Measurements from ENCODE around the gene STYXL1.
"Not testable (repeated sequence)": the region's sequence is repeated elsewhere in the genome, so short reads cannot be mapped to it uniquely, and the experiment has no call there.

The STYXL1 gene

DNA sequence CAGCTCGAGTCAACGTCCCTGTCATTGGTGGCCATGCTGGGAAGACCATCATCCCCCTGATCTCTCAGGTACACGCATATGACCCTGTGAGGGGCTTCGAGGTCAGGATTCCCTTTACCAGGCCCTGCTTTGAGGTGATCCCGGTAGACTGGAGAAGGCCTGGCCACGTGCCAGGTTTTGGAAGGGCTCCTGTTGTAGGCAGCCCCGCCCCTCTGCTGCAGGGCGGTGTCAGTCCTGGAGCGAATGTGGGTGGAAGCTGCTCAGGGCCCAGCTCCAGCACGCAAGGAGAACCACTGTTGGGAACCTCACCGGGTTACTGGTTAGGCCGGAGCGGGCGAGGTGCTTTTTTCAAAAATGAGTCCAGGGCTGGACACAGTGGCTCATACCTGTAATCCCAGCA lies 15.7 kb upstream of the STYXL1 start:
- Histone ChIP-seq H3K4me3 (ENCODE audit: low read length) (no peak overlapping the region), H3K27me3 (ENCODE audit: control insufficient read depth, insufficient read depth, low read length) (no peaks in the 10 kb centered on the region), H3K36me3 (ENCODE audit: control insufficient read depth, low read depth, low read length) (peaks cover 81% of the 10 kb centered on the region), H3K9me3 (ENCODE audit: control insufficient read depth, low read depth, low read length) (no peaks in the 10 kb centered on the region), H3K4me1 (ENCODE audit: control insufficient read depth, low read depth, low read length) (no peaks in the 10 kb centered on the region), H3K27ac (ENCODE audit: low read length) (no peak overlapping the region), H3K9ac (ENCODE audit: low read length) (no peak overlapping the region)

DNA sequence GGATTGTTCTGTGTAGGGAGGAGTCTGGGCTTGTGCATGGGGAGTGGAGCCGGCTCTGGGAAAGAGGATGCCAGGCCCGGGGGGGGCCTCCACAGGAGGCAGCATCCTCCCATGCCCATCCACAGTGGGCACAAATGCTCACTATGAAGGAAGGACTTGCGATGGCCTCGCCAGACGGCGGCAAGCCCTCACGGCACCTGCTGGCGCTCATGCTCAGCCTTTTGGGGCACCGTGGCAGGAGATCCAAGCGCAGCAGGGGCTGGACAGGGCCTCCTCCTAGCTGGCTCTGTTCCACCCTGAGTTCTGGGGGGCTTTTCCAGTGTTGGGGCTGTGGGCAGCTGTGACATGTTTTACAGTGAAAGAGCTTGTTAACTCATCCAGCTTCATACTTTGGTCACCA lies 15.3 kb upstream of the STYXL1 start:
- Histone ChIP-seq H3K9me3 (ENCODE audit: control insufficient read depth, low read depth, low read length) (no peaks in the 10 kb centered on the region), H3K9ac (ENCODE audit: low read length) (no peak overlapping the region), H3K27me3 (ENCODE audit: control insufficient read depth, insufficient read depth, low read length) (no peaks in the 10 kb centered on the region), H3K4me1 (ENCODE audit: control insufficient read depth, low read depth, low read length) (no peaks in the 10 kb centered on the region), H3K4me3 (ENCODE audit: low read length) (no peak overlapping the region), H3K36me3 (ENCODE audit: control insufficient read depth, low read depth, low read length) (peaks cover 85% of the 10 kb centered on the region), H3K27ac (ENCODE audit: low read length) (no peak overlapping the region)

DNA sequence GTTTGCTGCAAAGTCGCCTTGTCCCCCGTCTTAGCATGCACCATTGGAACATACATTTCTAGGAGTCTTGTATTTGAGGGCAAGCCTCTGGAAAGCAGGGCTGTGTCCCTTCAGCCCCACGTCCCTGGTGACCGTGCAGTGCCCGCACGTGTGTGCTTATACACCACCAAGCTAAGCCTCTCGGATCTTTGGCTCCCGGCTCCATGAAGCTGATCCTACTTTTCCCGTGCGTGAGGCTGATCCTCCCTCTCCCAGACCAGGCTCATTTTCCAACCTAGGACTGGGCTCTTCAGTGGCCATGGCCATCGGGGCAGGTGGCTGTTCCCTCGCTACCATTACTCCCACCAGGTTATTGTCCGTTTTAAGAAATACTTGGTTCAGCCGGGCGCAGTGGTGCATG lies 14.5 kb upstream of the STYXL1 start:
- H3K4me3 ChIP-seq (ENCODE audit: low read length), result no peak overlapping the region
- no peaks in the 10 kb centered on the region for H3K4me1 ChIP-seq (ENCODE audit: control insufficient read depth, low read depth, low read length)
- no peak overlapping the region for H3K27ac ChIP-seq (ENCODE audit: low read length)
- peaks cover 93% of the 10 kb centered on the region for H3K36me3 ChIP-seq (ENCODE audit: control insufficient read depth, low read depth, low read length)
- H3K27me3 ChIP-seq (ENCODE audit: control insufficient read depth, insufficient read depth, low read length), result no peaks in the 10 kb centered on the region
- no peak overlapping the region for H3K9ac ChIP-seq (ENCODE audit: low read length)
- H3K9me3 ChIP-seq (ENCODE audit: control insufficient read depth, low read depth, low read length), result no peaks in the 10 kb centered on the region

DNA sequence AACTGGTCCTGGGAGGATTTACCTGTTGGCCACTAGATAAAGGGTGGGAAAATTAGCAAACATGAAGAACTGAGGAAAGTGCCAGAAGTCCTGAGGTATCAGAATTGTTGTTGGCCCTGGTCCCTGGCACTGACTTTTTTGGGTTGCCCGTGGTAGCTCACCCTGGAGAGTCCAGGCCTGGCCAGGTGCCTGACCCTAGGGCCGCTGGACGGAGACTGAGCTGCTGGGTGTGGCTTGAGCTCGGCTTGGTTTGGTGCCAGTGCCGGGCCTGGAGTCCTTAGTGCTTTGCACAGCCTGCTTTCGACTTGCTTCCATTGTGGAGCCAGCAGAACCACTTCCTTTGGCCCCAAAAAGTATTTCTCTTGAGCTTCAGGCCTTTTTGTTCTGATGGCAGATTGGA lies 13.0 kb upstream of the STYXL1 start:
- Histone ChIP-seq H3K36me3 (ENCODE audit: control insufficient read depth, low read depth, low read length) (peaks cover 97% of the 10 kb centered on the region), H3K4me3 (ENCODE audit: low read length) (no peak overlapping the region), H3K27me3 (ENCODE audit: control insufficient read depth, insufficient read depth, low read length) (no peaks in the 10 kb centered on the region), H3K9me3 (ENCODE audit: control insufficient read depth, low read depth, low read length) (no peaks in the 10 kb centered on the region), H3K4me1 (ENCODE audit: control insufficient read depth, low read depth, low read length) (no peaks in the 10 kb centered on the region), H3K9ac (ENCODE audit: low read length) (no peak overlapping the region), H3K27ac (ENCODE audit: low read length) (no peak overlapping the region)

DNA sequence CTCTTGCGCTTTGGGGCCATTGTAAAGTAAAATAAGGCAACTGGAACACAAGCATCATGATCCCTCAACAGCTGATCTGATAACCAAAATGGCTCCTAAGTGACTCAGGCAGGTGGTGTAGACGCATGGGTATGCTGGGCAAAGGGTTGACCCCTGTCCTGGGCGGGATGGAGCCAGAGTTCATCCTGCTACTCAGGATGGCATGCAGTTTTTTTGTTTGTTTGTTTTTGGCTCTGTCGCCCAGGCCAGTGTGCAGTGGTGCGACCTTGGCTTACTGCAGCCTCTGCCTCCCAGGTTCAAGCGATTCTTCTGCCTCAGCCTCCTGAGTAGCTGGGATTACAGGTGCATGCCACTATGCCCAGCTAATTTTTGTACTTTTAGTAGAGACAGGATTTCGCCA lies 10.9 kb upstream of the STYXL1 start:
- not testable (repeated sequence) for H3K4me1 ChIP-seq (ENCODE audit: control insufficient read depth, low read depth, low read length); H3K9me3 ChIP-seq (ENCODE audit: control insufficient read depth, low read depth, low read length); H3K4me3 ChIP-seq (ENCODE audit: low read length); H3K27ac ChIP-seq (ENCODE audit: low read length); H3K27me3 ChIP-seq (ENCODE audit: control insufficient read depth, insufficient read depth, low read length); H3K9ac ChIP-seq (ENCODE audit: low read length)
- peaks cover 82% of the 10 kb centered on the region for H3K36me3 ChIP-seq (ENCODE audit: control insufficient read depth, low read depth, low read length)

DNA sequence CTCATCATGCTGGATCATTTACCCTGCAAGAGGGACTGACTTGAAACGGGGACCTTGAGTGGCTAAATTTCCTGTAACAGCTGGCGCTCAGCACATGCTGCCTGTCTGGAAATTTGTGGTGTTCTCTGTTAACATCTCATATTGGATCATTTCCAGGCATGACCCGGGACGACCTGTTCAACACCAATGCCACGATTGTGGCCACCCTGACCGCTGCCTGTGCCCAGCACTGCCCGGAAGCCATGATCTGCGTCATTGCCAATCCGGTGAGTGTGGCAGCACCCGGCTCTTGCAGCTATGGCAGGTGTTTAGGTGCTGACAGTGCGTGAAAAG lies 10.0 kb upstream of the STYXL1 start:
- no peak overlapping the region for H3K27ac ChIP-seq (ENCODE audit: low read length)
- H3K36me3 ChIP-seq (ENCODE audit: control insufficient read depth, low read depth, low read length), result peaks cover 74% of the 10 kb centered on the region
- no peak overlapping the region for H3K4me3 ChIP-seq (ENCODE audit: low read length)
- H3K27me3 ChIP-seq (ENCODE audit: control insufficient read depth, insufficient read depth, low read length), result no peaks in the 10 kb centered on the region
- no peaks in the 10 kb centered on the region for H3K9me3 ChIP-seq (ENCODE audit: control insufficient read depth, low read depth, low read length)
- no peak overlapping the region for H3K9ac ChIP-seq (ENCODE audit: low read length)
- H3K4me1 ChIP-seq (ENCODE audit: control insufficient read depth, low read depth, low read length), result peaks cover 7% of the 10 kb centered on the region

DNA sequence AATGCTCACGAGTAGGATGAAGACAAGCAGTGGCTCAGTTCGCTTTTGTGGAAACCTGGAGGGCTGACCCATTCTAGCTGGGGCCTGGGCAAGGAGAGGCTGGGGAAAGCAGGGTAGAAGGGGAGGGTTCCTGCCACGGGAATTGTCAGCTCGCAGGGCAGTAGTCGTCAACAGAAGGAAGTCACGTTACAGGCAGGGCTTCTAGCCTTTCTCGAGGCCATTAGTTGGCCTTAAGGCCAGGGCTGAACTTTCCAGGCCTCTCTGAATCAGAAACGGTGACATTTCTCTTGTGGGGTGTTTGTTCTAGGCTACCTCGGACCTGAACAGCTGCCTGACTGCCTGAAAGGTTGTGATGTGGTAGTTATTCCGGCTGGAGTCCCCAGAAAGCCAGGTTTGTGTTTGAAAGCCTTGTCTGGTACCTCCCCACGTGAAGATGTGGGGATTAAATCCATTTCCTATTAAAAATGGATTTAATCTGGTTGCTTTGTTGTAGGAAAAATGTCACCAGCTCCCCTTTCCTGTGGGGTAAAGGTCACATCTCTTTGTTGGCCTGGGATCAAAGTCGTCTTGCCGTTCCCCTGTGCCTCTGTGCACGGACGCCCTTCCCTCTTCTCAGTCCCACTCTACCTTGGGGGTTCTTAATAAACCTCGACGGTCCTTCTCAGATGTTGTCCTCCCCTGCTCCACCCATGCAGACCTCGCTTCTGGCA lies 9.5 kb upstream of the STYXL1 start:
- peaks cover 7% of the 10 kb centered on the region for H3K4me1 ChIP-seq (ENCODE audit: control insufficient read depth, low read depth, low read length)

DNA sequence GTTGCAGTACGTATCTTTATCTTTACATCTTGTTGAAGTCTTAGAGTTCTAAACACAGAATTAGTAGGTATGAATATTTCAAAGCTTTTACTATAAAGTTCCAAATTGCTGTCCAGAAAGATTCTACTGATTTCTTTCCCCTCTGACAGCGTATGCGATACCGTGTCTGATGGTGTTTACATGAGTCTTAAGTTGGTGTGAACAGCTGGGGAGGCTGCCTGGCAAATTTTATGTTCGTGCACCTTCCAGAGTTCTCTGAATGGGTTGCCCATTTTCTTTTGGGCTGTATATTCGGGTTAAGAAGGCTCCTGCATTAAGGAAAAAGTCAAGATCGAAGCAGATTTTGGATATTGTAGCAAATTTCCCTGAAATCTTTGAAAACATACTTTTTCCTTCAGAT lies 8.4 kb upstream of the STYXL1 start:
- peaks cover 7% of the 10 kb centered on the region for H3K4me1 ChIP-seq (ENCODE audit: control insufficient read depth, low read depth, low read length)
- H3K36me3 ChIP-seq (ENCODE audit: control insufficient read depth, low read depth, low read length), result peaks cover 63% of the 10 kb centered on the region
- no peak overlapping the region for H3K27ac ChIP-seq (ENCODE audit: low read length)
- H3K27me3 ChIP-seq (ENCODE audit: control insufficient read depth, insufficient read depth, low read length), result no peaks in the 10 kb centered on the region
- H3K9me3 ChIP-seq (ENCODE audit: control insufficient read depth, low read depth, low read length), result no peaks in the 10 kb centered on the region
- H3K9ac ChIP-seq (ENCODE audit: low read length), result no peak overlapping the region
- H3K4me3 ChIP-seq (ENCODE audit: low read length), result no peak overlapping the region

More for the DNA sequence above, 9.5 kb upstream of the STYXL1 start:
- Histone ChIP-seq H3K27ac (ENCODE audit: low read length) (no peak overlapping the region), H3K36me3 (ENCODE audit: control insufficient read depth, low read depth, low read length) (peaks cover 69% of the 10 kb centered on the region), H3K9ac (ENCODE audit: low read length) (no peak overlapping the region), H3K9me3 (ENCODE audit: control insufficient read depth, low read depth, low read length) (no peaks in the 10 kb centered on the region), H3K27me3 (ENCODE audit: control insufficient read depth, insufficient read depth, low read length) (no peaks in the 10 kb centered on the region), H3K4me3 (ENCODE audit: low read length) (no peak overlapping the region)

DNA sequence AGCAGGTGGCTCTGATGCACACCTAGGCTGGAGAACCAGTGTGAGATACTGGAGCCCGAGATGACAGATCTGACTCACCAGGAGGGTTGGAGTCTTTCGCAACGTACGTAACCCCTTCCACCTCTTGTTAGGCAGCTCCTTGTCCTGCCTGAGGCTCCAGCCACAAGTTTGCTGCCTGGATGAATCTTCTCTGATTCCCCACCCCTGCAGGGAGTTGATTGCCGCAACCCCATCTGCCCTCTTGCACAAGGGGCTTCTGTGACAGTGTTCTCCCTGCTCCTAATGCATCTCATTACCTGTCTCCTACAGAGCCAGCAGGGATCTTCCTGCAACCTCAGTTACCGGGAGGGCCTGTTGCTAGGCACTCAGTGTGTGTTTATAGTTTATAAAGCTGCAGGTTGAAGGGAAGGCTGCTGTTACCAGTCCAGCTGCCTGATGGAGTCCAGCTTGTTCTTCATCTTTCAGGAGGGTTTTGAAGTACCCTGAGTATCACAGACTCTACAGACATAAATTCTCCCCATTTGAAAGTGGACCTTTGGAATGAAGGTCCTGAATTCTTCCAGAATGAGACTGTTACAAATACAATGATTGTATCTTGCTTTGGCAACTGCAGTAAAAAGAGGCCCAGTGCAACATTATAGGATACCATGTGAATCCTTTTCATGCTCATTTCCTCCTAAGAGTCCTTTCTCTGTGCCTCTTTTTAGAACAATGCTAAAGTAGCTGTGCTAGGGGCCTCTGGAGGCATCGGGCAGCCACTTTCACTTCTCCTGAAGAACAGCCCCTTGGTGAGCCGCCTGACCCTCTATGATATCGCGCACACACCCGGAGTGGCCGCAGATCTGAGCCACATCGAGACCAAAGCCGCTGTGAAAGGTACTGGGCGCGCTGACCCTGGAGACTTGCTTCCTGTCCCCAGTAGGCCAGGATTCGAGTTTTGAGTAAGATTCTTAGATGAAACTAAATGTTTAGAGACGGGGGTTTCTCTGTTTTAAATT lies 6.6 kb upstream of the STYXL1 start:
- Histone ChIP-seq H3K9me3 (ENCODE audit: control insufficient read depth, low read depth, low read length) (no peaks in the 10 kb centered on the region), H3K4me3 (ENCODE audit: low read length) (no peak overlapping the region), H3K27ac (ENCODE audit: low read length) (no peak overlapping the region), H3K36me3 (ENCODE audit: control insufficient read depth, low read depth, low read length) (peaks cover 47% of the 10 kb centered on the region), H3K4me1 (ENCODE audit: control insufficient read depth, low read depth, low read length) (peaks cover 7% of the 10 kb centered on the region), H3K9ac (ENCODE audit: low read length) (no peak overlapping the region), H3K27me3 (ENCODE audit: control insufficient read depth, insufficient read depth, low read length) (no peaks in the 10 kb centered on the region)

DNA sequence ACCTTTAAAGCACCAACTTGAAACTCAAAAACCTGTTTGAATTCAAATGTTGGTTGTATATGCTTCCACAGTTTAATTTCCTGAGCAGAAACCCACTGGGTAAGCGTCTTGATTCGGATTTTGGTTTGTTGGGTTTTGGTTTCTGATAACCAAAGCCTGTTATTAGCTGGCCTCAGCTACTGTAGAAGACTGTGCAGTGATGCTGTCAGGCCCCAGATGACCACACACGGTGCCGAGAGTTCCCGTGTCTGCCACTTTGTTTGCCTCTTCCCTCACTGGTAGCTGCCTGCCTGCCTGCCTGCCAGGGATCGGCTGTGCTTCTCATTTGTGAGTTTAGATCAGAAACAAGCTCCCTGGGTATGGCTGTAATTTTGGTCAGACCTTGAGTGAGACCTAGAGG lies 5.7 kb upstream of the STYXL1 start:
- Histone ChIP-seq H3K27me3 (ENCODE audit: control insufficient read depth, insufficient read depth, low read length) (no peaks in the 10 kb centered on the region), H3K4me1 (ENCODE audit: control insufficient read depth, low read depth, low read length) (peaks cover 11% of the 10 kb centered on the region), H3K9ac (ENCODE audit: low read length) (no peak overlapping the region), H3K36me3 (ENCODE audit: control insufficient read depth, low read depth, low read length) (peaks cover 38% of the 10 kb centered on the region), H3K27ac (ENCODE audit: low read length) (no peak overlapping the region), H3K4me3 (ENCODE audit: low read length) (no peak overlapping the region), H3K9me3 (ENCODE audit: control insufficient read depth, low read depth, low read length) (no peaks in the 10 kb centered on the region)

DNA sequence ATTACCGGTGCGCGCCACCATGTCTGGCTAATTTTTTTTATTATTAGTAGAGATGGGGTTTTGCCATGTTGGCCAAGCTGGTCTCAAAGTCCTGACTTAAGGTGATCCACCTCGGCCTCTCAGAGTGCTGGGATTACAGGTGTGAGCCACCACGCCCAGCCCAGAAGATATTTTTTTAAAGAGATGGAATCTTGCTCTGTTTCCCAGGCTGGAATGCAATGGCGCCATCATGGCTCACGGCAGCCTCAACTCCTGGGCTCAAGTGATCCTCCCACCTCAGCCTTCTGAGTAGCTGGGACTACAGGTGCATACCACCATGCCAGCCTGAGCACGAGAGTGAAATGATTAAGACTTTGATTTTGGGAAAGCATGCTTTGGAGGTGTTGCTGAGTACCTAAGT lies 4.9 kb upstream of the STYXL1 start:
- peaks cover 11% of the 10 kb centered on the region for H3K4me1 ChIP-seq (ENCODE audit: control insufficient read depth, low read depth, low read length)
- H3K4me3 ChIP-seq (ENCODE audit: low read length); H3K9me3 ChIP-seq (ENCODE audit: control insufficient read depth, low read depth, low read length); H3K27ac ChIP-seq (ENCODE audit: low read length); H3K27me3 ChIP-seq (ENCODE audit: control insufficient read depth, insufficient read depth, low read length); H3K9ac ChIP-seq (ENCODE audit: low read length): not testable (repeated sequence)
- peaks cover 31% of the 10 kb centered on the region for H3K36me3 ChIP-seq (ENCODE audit: control insufficient read depth, low read depth, low read length)

DNA sequence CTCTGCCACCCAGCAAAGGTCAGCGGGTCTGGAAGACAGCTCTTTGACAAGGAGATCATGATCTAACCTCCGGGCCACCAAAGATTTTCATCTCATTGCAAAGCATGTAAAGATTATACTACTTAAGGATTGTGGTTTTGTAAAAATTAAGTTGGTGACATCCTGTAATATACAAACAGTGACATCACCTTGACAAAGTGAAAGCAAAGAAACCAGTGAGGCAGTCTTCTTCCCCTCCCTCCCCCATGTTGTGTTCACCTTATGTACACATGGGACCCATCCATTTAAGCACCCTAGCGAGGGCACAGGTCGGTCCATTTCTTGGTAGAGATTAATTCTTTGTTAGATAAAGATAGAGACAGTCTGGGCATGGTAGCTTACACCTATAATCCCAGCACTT lies 4.0 kb upstream of the STYXL1 start:
- H3K9ac ChIP-seq (ENCODE audit: low read length), result no peak overlapping the region
- H3K9me3 ChIP-seq (ENCODE audit: control insufficient read depth, low read depth, low read length), result no peaks in the 10 kb centered on the region
- H3K4me1 ChIP-seq (ENCODE audit: control insufficient read depth, low read depth, low read length), result peaks cover 11% of the 10 kb centered on the region
- no peak overlapping the region for H3K4me3 ChIP-seq (ENCODE audit: low read length)
- H3K27ac ChIP-seq (ENCODE audit: low read length), result no peak overlapping the region
- peaks cover 22% of the 10 kb centered on the region for H3K36me3 ChIP-seq (ENCODE audit: control insufficient read depth, low read depth, low read length)
- no peaks in the 10 kb centered on the region for H3K27me3 ChIP-seq (ENCODE audit: control insufficient read depth, insufficient read depth, low read length)
